Endothelial cell of umbilical vein (primary cell): ENCODE data around the gene SH3BP5L. TPM values are rescaled to one million over a fixed set of nuclear protein-coding genes. Genes with fewer than 3 reads are reported as not detected.

Experiments
- BruUV-seq: library from RNA; stranded (reverse); fragments of 400-500 nt; replicated peaks from 2 replicates; lab custom pipeline; 2021; lab: Mats Ljungman, UMichigan
- CTCF ChIA-PET: fragments of 300-600, 350-600 bp; sonication (Branson Sonifier 250); formaldehyde crosslinking; loops from one replicate; lab custom pipeline; 2021; ENCODE audit warnings: antibody characterized with exemption, inconsistent platforms; lab: Charles Lee
- POLR2A ChIA-PET: fragments of 300-600, 350-600 bp; sonication (Branson Sonifier 250); formaldehyde crosslinking; loops from one replicate; lab custom pipeline; 2021; ENCODE audit warnings: antibody characterized with exemption, inconsistent platforms; lab: Charles Lee
- DNase-seq: peaks from one replicate; pipeline ENCODE4 v3.0.0-alpha.2; 2011; ENCODE audit warnings: low read depth, low spot score
- FAIRE-seq: peaks from 2 replicates; lab custom pipeline; 2011; peaks lifted over from hg19 to GRCh38; lab: Jason Lieb, UNC
- H2AFZ ChIP-seq: 2 replicates; pipeline ENCODE4 v1.6.0; 2012; ENCODE audit warnings: low read depth, low read length, control low read depth, inconsistent platforms
- H3K27ac ChIP-seq: 2 replicates; pipeline ENCODE4 v1.5.1; 2011; ENCODE audit warnings: low read depth, mild to moderate bottlenecking, control low read depth, low read length, moderate library complexity; ENCODE audit not compliant: insufficient read depth
- H3K27me3 ChIP-seq, 2 experiments: 2 replicates each; pipeline versions ENCODE4 v1.6.0 to v1.6.1; 2011; ENCODE audit warnings: low read length in 2 of 2, mixed read lengths in 1 of 2; ENCODE audit not compliant: control insufficient read depth in 2 of 2, insufficient read depth in 2 of 2
- H3K36me3 ChIP-seq, 2 experiments: 2 replicates in 1 of 2; 3 replicates in 1 of 2; pipeline ENCODE4 v1.5.1; 2011; ENCODE audit warnings: low read length in 2 of 2, mild to moderate bottlenecking in 1 of 2, moderate library complexity in 1 of 2; ENCODE audit not compliant: control insufficient read depth in 2 of 2, insufficient read depth in 2 of 2; ENCODE audit errors: extremely low read depth in 1 of 2
- H3K4me1 ChIP-seq: 3 replicates; pipeline ENCODE4 v1.5.1; 2011; ENCODE audit warnings: mild to moderate bottlenecking, low read length; ENCODE audit not compliant: control insufficient read depth, insufficient read depth; ENCODE audit errors: extremely low read depth
- H3K4me2 ChIP-seq: 2 replicates; pipeline ENCODE4 v1.6.1; 2011; ENCODE audit warnings: low read length, control low read depth, mixed read lengths; ENCODE audit not compliant: insufficient read depth
- H3K4me3 ChIP-seq, 3 experiments: fragments of 200-600 bp in 1 of 3; sonication (generic), shearing (Covaris generic) in 1 of 3; replicated peaks in 1 of 3; 2 replicates each; pipeline ENCODE4 v1.5.1; 2011 to 2016; ENCODE audit warnings: control low read depth in 3 of 3, low read length in 3 of 3, mild to moderate bottlenecking in 2 of 3, inconsistent platforms in 1 of 3, low read depth in 1 of 3, moderate library complexity in 1 of 3; ENCODE audit not compliant: insufficient read depth in 1 of 3
- H3K79me2 ChIP-seq: 2 replicates; pipeline ENCODE4 v1.6.0; 2012; ENCODE audit warnings: low read length, inconsistent platforms; ENCODE audit not compliant: control insufficient read depth, insufficient read depth
- H3K9ac ChIP-seq: replicated peaks from 2 replicates; pipeline ENCODE3; 2011; ENCODE audit warnings: low read length, control low read depth; ENCODE audit not compliant: insufficient read depth; ENCODE audit errors: extremely low read depth
- H3K9me1 ChIP-seq: replicated peaks from 3 replicates; pipeline ENCODE4 v1.6.0; 2011; ENCODE audit warnings: mild to moderate bottlenecking, low read length; ENCODE audit not compliant: control insufficient read depth, insufficient read depth; ENCODE audit errors: extremely low read depth
- H3K9me3 ChIP-seq: replicated peaks from 2 replicates; pipeline ENCODE4 v1.5.1; 2012; ENCODE audit warnings: low read length, inconsistent platforms; ENCODE audit not compliant: control insufficient read depth, insufficient read depth
- H4K20me1 ChIP-seq: replicated peaks from 2 replicates; pipeline ENCODE3; 2011; ENCODE audit warnings: mild to moderate bottlenecking, low read length; ENCODE audit not compliant: control insufficient read depth, insufficient read depth; ENCODE audit errors: extremely low read depth
- FOS ChIP-seq: IDR thresholded peaks from 2 replicates; pipeline ENCODE4 v1.6.1; 2011; ENCODE audit warnings: mild to moderate bottlenecking, low read length, moderate library complexity, borderline replicate concordance; ENCODE audit not compliant: insufficient read depth
- GATA2 ChIP-seq: IDR thresholded peaks from 2 replicates; pipeline ENCODE4 v1.7.0; 2011; ENCODE audit warnings: low read depth, mild to moderate bottlenecking, moderate library complexity, mixed read lengths, low read length; ENCODE audit not compliant: insufficient read length, insufficient read depth
- MYC ChIP-seq: IDR thresholded peaks from one replicate; pipeline ENCODE4 v1.6.1; 2011; ENCODE audit warnings: mild to moderate bottlenecking, low read depth, low read length
- POLR2A ChIP-seq: IDR thresholded peaks from 2 replicates; pipeline ENCODE4 v1.6.1; 2012; ENCODE audit warnings: low read depth, mild to moderate bottlenecking, control low read depth, low read length
- POLR2AphosphoS5 ChIP-seq: IDR thresholded peaks from 2 replicates; pipeline ENCODE4 v1.6.1; 2012; ENCODE audit warnings: low read depth, mild to moderate bottlenecking, control low read depth, low read length, moderate library complexity; ENCODE audit not compliant: insufficient read depth
- dilution Hi-C: fragments of 300-500 bp; cut with MboI; formaldehyde crosslinking; loops from one replicate; pipeline ENCODE4 v1.15.0; 2019; ENCODE audit warnings: low sequenced_read_pairs; ENCODE audit not compliant: extremely low pct_ligation_motif_present
- intact Hi-C: fragments of 100-400 bp; cut with micrococcal nuclease; formaldehyde crosslinking; loops from one replicate; pipeline ENCODE4 v1.10.0; 2022
- polyA plus RNA-seq, 4 experiments: library from polyadenylated mRNA; depleted of rRNA in 3 of 4; stranded (reverse) in 3 of 4; unstranded in 1 of 4; fragments of >200 nt; gene quantifications; 2 replicates each; pipeline versions ENCODE4 v1.2.1 to v1.2.3, GENCODE V29; 2011 to 2012; ENCODE audit warnings: missing spikeins in 1 of 4
- total RNA-seq: library from RNA; stranded (reverse); gene quantifications from 2 replicates; pipeline ENCODE4 v1.2.3, GENCODE V29; 2021
- TF ChIP-seq, protein P1 (sequence below): IDR thresholded peaks from 2 replicates; pipeline ENCODE4 v1.6.1; 2011; ENCODE audit not compliant: insufficient read depth, insufficient read length
- TF ChIP-seq, protein P2 (sequence below), 2 donors: IDR thresholded peaks; 1 replicate in 1 of 2; 2 replicates in 1 of 2; pipeline ENCODE4 v1.5.1; 2011; ENCODE audit warnings: low read length in 2 of 2, mild to moderate bottlenecking in 2 of 2, moderate library complexity in 2 of 2, control low read depth in 1 of 2, inconsistent platforms in 1 of 2, low read depth in 1 of 2; ENCODE audit not compliant: insufficient read depth in 1 of 2; ENCODE audit errors: extremely low read depth in 1 of 2

The SH3BP5L gene
- total and polyA plus RNA-seq, 2 donors (not counting 3 experiments of a cell fraction or from before 2014, with no cell fraction given) = 24.7 TPM

- dilution Hi-C loops (no loop called here), intact Hi-C loops (loop anchor here (1.0 kb wide), 4 partner anchors 14 to 47 kb away; partner anchors contain the start of genes PGBD2 and ZNF672)
- H3K9ac ChIP-seq = peak within 1 kb of the TSS; percentile 64
- POLR2A ChIA-PET = interaction anchor here (0.7 to 2.2 kb wide), 3 partner anchors 10 to 21 kb away, joined by 3 to 14 read pairs (median 4); partner anchors contain the start of gene ZNF672
- H3K27ac ChIP-seq = peak within 1 kb of the TSS; percentile 22
- FAIRE-seq (peak; percentile 88), DNase-seq (peak; percentile 96)
- TF ChIP-seq, protein P1, sequence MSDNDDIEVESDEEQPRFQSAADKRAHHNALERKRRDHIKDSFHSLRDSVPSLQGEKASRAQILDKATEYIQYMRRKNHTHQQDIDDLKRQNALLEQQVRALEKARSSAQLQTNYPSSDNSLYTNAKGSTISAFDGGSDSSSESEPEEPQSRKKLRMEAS = peak; percentile 92
- TF ChIP-seq FOS = no peak
- TF ChIP-seq GATA2 = no peak
- peak; percentile 98 for TF ChIP-seq POLR2A
- TF ChIP-seq POLR2AphosphoS5 = peak; percentile 98
- TF ChIP-seq, protein P2, sequence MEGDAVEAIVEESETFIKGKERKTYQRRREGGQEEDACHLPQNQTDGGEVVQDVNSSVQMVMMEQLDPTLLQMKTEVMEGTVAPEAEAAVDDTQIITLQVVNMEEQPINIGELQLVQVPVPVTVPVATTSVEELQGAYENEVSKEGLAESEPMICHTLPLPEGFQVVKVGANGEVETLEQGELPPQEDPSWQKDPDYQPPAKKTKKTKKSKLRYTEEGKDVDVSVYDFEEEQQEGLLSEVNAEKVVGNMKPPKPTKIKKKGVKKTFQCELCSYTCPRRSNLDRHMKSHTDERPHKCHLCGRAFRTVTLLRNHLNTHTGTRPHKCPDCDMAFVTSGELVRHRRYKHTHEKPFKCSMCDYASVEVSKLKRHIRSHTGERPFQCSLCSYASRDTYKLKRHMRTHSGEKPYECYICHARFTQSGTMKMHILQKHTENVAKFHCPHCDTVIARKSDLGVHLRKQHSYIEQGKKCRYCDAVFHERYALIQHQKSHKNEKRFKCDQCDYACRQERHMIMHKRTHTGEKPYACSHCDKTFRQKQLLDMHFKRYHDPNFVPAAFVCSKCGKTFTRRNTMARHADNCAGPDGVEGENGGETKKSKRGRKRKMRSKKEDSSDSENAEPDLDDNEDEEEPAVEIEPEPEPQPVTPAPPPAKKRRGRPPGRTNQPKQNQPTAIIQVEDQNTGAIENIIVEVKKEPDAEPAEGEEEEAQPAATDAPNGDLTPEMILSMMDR (IDR thresholded peaks at IDR 0.05; ENCODE audit: extremely low read depth in 1 of 2, insufficient read depth in 1 of 2, low read depth in 1 of 2, low read length in 2 of 2) = no peak
- TF ChIP-seq MYC = peak; percentile 10
- H3K4me2 ChIP-seq = peak within 1 kb of the TSS; percentile 82
- H3K9me1 ChIP-seq = no peaks in the 10 kb centered on the region
- no peaks in the 10 kb centered on the region for H3K9me3 ChIP-seq
- no peaks in the 10 kb centered on the region for H4K20me1 ChIP-seq
- peak within 1 kb of the TSS; percentile 18 to 68 (median 39) for H3K4me3 ChIP-seq
- H3K27me3 ChIP-seq = peaks cover 2 to 4% of the 10 kb centered on the region in 2 experiments
- CTCF ChIA-PET = interaction anchor here (0.8 to 2.6 kb wide), 8 partner anchors 12 to 47 kb away, joined by 3 to 17 read pairs (median 10); partner anchors contain the start of genes SH3BP5L and ZNF672
- H3K79me2 ChIP-seq = peaks cover 10% of the 10 kb centered on the region
- TSS peak; percentile 85 for BruUV-seq
- peaks cover 23% of the 10 kb centered on the region for H3K4me1 ChIP-seq
- H2AFZ ChIP-seq = peak within 1 kb of the TSS; percentile 82
- peaks cover 0 to 2% of the 10 kb centered on the region in 2 experiments for H3K36me3 ChIP-seq
These were observed 33.5 kb upstream of the SH3BP5L start, which contains the start of gene ZNF692 for GRCh38 chr1:248858891-248859889. Gene ZNF692 (minus strand): TSS chr1:248859085. CDS start chr1:248858309, 776 bp downstream.
